GM18520 (cell line): ENCODE results near the gene ACTC1.
"Not testable (repeated sequence)": the region's sequence is repeated elsewhere in the genome, so short reads cannot be mapped to it uniquely, and the experiment has no call there.

Experiments
- ATAC-seq: cut with Tn5 transposase; IDR thresholded peaks from one replicate; pipeline ENCODE4 v1.9.1; 2021; ENCODE audit not compliant: unreplicated experiment

Gene ACTC1

GRCh38 chr15:34795267-34796081 is at the start of gene ACTC1:
Gene ACTC1, minus strand, starts transcription at chr15:34795549. Its CDS starts 741 bp downstream, at chr15:34794808.
- no peak for ATAC-seq

DNA sequence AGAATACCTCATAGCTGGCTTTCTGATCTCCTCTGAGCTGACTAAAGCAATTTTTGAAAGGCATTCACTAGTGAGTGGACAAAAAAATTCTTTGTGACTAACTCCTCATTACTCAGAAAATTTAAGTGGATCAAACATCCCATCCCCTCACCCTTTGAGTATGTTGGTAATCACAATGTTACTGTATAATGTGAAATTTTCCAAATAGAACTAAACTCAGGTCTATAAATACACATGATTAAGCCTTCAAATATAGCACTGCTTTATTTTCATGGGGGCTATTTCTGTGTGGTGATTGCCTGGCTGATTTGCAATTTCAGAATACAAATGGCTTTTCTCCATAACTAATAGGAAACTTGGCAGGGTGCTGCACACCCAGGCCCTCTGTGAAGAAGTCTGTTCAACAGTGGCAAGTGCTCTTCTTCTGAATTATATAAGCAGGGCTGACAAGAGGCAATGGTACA is 45.9 kb upstream of the ACTC1 start:
- no peak for ATAC-seq

- no peak for ATAC-seq
These were observed 42.9 kb upstream of the ACTC1 start for GRCh38 chr15:34838282-34838681.

DNA sequence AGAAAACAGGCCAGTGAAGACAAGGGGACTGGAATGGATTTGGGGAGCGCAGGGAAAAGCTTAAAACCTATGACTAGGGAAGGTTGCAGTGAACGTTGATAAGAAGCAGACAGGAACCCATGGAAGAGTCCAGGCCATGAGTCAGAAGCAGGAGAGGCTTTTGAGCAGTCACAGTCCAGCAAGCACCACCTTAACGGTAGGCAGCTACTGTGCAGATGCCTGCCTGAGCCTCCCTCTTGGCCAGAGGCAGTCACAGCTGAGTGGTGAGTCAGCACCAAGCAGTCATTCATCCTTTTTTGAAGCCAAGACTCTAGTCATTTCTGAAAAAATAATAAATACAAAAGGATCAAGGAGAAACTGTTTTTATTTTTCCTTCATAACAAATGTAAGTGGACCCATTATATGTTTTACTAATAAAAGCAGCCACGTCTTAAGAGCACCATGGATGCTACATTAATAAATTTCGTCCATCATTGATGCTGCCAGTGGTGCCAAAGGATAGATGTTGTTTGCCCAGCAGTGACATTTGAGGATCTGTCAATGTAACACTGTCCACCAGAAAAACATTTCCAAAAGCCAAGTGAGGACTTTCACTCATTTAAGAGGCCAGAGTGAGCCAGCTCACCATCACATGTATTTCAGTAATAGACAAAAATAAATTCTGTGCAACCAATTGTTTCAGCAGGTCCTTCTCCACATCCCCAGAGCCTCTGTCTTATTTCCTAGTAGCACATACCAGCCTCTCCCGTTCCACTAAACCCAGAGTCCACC is 42.1 kb upstream of the ACTC1 start:
- no peak for ATAC-seq

DNA sequence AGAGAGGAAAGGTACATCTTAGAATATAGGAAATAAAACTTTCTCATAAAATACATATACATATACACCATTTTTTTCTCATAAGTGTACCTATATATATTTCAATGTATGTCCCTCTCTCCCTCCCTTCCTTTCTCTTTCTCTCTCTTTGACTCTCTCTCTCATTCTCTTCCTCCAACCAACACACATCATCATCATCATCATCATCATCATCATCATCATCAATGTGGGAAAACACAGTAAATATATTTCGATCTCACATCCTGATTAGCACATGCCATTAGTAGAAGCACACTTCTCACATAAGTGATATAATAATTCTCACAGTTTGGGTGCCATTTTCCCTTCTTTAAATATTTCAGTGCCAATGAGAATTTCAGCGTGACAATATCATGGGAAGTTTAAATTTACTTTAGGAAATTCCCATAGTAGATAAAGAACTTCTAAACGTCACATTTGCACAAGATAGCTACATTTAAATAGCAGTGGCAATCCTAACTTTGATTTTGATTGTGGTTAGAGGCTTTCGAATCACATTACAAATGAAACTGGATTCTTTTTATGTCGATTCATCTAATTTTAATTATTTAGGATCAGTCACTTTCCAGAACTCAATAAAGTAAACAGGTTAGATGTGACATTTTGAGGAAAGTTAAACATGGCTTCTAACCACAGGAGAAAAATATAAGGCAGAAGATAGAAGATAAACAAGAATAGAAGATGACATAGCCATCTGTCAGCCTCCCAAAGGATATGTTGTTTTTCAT is 33.0 kb upstream of the ACTC1 start:
- no peak for ATAC-seq

DNA sequence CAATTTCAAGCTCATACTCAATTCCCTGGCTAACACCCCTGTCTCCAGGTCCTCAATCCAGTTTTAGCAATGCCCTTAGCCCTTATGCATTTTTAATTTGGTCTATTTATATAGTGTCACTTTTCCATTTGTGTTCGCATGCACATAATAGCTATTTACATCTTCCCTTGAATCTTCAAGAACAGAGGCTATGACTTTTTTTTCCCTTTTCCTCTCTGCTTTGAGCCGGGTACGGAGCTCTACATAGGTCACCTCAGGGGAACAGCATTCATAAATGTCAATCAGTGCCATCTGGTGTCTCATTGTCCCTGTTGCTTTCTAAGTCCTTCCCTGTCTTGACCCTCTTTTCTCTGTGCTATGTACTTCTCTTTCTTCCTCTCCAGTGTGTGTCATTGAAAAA is 26.5 kb upstream of the ACTC1 start:
- no peak for ATAC-seq

DNA sequence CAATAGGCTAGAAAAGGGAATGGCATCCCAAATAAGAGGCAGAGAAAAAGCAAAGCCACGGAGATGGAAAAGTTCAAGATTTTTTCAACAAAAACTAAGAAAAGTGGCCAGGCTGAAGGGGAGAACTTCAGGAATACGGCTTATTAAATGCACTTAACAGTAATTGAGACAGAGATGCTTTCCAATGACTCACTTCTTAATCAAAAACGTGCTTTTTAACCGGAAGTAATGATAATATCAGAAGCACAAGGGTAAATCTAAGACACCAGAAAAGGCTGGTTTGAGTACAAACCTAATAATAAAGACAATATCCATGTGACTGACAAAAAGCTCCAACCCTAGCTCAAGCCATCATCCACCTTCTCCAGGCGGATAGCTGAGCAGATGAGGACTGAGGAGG is 24.8 kb upstream of the ACTC1 start:
- no peak for ATAC-seq

DNA sequence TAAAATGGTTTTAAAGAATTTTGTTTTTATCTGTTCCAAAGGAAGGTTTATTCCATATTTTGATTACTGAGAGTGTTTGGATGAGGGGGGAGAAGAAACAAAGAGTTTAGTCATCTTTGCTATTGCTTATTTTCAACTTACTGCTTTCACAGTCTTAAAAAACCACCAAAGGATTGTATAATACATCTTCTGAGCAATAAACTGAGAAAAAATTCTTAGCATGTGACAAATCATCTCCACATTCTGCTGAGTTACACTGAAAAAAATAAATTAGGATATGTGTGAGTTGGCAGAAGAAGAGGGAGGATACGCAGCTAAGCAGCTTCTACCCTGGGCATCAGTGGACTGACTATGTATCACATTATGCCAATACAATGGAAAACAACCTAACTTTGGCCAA is 23.2 kb upstream of the ACTC1 start:
- ATAC-seq = no peak

DNA sequence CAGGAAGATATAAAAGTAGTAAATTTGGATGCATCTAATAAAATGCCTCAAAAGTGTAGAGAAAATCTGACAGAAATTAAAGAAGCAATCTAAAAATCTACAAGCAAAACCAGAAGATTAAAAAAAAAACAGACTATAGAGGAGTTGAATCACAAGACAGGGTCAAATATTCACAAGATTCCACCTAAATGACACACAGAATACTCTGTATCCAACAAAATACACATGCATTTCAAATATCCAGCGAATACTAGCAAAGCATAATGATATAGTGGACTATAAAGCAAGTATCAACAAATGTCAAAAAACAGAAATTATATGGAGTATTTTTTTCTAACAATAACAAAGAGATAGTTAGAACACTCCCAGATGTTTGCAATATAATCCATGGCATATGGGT is 20.5 kb upstream of the ACTC1 start:
- no peak for ATAC-seq

DNA sequence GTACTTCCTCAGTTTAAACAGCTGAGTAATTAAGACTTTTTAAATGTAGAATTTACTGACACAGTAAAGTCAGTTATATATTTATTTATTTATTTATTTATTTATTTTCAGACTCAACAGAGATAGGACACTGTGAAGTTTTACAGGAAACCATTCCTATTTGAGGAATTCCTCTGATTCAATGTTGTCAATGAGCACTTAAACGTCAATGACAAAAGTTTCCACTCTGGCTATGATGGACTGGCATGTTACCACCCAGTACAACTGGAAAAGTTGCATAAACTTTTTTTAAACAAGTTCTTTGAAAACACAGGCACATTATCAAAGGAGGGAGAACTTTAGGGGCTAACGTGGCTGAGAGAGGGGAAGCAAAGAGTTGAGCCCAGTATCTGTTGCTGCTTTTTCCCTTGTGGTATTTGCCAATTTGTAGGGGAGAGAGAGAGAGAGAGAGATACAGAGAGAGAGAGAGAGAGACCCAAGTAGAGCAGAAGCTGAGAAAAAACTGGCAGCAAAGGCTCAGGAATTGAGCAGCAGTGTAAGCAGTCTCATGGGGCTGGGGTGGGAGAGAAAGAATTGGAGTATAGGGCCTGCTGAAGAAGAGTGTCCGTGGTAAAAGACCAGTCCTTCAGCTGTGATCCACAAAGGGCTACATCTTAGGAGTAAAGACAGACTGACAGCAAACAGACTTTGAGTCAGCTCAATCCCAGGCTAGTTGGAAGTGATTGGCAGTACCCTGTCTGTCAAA is 18.3 kb upstream of the ACTC1 start:
- ATAC-seq = no peak

DNA sequence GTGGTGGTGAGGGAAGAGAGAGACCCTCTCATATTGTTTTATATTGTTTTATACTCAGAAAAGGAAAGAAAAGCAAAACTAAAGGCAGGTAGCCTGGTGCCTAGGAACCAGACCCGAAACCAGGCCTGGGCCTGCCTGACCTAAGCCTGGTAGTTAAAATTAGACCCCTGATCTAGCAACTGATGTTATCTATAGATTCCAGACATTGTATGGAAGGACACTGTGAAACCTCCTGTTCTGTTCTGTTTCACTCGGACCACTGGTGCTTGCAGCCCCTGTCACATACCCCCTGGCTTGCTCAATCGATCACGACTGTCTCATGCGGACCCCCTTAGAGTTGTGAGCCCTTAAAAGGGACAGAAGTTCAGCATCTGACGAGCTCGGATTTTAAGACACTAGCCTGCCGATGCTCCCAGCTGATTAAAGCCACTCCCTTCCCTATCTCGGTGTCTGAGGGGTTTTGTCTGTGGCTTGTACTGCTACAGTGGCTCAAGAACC is 17.6 kb upstream of the ACTC1 start:
- ATAC-seq = not testable (repeated sequence)

- no peak for ATAC-seq
These were observed 17.0 kb upstream of the ACTC1 start for GRCh38 chr15:34812369-34812768.

DNA sequence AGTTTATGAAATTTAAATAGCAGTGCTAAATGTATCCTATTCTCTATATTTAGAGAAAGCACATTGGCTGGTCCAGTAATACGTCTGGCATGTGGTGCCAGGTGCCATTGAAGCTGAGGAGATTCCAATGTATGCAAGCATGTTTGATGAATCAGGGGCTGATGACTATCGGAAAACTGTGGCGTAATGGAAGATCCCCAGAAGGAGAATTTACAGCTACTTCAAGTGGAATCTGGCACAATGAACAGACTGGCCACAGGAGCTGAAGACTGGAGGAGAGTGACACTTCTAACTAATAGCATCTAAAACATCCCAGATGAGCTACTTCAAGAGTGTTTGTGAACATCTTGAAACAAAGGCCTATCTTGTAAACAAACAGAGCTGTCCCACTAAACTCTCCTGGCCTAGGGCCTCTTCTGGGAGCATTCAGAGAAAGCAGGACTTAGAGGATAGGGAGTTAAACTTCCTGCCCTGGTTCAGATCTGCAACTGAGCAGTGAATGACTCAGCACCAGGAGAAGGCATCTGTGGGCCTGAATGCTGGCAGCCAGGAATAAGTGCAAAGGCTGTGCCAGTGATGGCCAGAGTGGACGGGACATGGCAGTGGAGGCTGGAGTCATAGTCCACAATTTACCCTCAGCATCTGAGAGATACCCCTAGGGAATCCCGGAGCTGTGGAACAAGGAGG is 15.2 kb upstream of the ACTC1 start:
- no peak for ATAC-seq

DNA sequence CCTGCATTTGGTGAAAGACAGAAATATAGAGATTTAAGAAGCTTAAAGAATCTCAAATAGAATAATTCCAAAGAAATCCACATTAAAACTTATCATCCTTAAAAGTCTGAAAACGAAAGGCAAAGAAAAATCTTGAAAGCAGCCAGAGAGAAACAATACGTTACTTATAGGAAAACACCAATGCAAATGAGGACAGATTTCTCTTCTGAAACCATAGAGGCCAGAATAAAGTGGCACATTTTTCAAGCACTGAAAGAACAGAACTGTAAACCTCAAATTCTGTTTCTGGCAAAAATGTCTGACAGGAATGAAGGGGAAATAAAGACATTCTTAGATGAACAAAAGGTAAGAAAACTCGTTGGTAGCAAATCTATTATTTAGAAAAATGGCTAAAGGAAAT is 13.8 kb upstream of the ACTC1 start:
- no peak for ATAC-seq

GRCh38 chr15:34808016-34808415 is 12.7 kb upstream of the ACTC1 start:
- no peak for ATAC-seq

DNA sequence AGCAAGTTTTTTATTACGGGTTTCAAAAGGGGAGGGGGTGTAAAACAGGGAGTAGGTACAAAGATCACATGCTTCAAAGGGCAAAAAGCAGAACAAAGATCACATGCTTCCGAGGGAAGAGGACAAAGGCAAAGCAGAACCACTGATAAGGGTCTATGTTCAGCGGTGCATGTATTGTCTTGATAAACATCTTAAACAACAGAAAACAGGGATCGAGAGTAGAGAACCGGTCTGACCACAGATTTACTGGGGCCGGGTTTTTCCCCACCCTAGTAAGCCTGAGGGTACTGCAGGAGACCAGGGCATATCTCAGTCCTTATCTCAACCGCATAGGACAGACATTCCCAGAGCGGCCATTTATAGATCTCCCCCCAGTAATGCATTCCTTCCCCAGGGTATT is 11.9 kb upstream of the ACTC1 start:
- not testable (repeated sequence) for ATAC-seq

DNA sequence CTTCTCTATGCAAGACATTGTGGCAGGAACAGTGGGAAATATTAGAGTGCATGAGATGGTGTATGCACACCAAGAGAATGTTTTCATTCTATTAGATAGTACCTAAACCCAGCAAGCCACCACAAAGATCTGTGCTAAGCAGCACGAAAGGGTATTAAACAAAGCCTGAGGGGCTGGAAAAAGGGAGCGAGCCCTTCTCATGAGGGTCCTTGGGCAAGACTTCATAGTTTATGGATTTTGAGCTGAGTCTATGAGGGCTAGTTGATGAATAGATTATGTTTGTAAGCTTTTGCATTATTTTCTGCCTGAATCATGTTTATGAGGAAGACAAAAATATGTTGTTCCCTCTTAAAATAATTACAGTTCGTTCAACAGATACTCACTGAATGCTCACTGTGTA is 9.4 kb upstream of the ACTC1 start:
- ATAC-seq = no peak

- no peak for ATAC-seq
These were observed 8.8 kb upstream of the ACTC1 start for GRCh38 chr15:34804113-34804512.

GRCh38 chr15:34802803-34803750 is 7.7 kb upstream of the ACTC1 start:
- ATAC-seq = no peak
